Heart left ventricle (tissue), 16 donors: ENCODE data around the gene LCNL1. TPM values are rescaled to one million over a fixed set of nuclear protein-coding genes. Genes with fewer than 3 reads are reported as not detected.

Source experiments
- ATAC-seq, 4 donors: fragments of 200-7000 bp; cut with Tn5 transposase; one replicate each; pipeline ENCODE4 v1.9.1; 2020 to 2022; ENCODE audit warnings: moderate library complexity in 4 of 4, mild to moderate bottlenecking in 3 of 4, moderate number of reproducible peaks in 1 of 4
- DNase-seq, 5 donors: peaks; one replicate each; pipeline ENCODE4 v3.0.0-alpha.2; 2020
- H3K27ac ChIP-seq, 12 donors: fragments of 200-600 bp; sonication (generic) in 4 of 12; one replicate each; pipeline versions ENCODE4 v1.5.0 to v1.8.0; 2016 to 2022; ENCODE audit warnings: mild to moderate bottlenecking in 2 of 12
- H3K27me3 ChIP-seq, 9 donors: fragments of 200-600 bp; sonication (generic) in 2 of 9; one replicate each; pipeline versions ENCODE4 v1.5.1 to v1.8.0; 2016 to 2022; ENCODE audit warnings: mild to moderate bottlenecking in 3 of 9
- H3K36me3 ChIP-seq, 9 donors: fragments of 200-600 bp; sonication (generic) in 2 of 9; one replicate each; pipeline versions ENCODE4 v1.5.0 to v1.8.0; 2018 to 2022; ENCODE audit warnings: mild to moderate bottlenecking in 2 of 9
- H3K4me1 ChIP-seq, 12 donors: fragments of 200-600 bp; sonication (generic) in 4 of 12; one replicate each; pipeline versions ENCODE4 v1.5.0 to v1.8.0; 2016 to 2022; ENCODE audit warnings: mild to moderate bottlenecking in 3 of 12
- H3K4me3 ChIP-seq, 12 donors: fragments of 200-600 bp; sonication (generic) in 4 of 12; one replicate each; pipeline versions ENCODE4 v1.5.0 to v1.8.0; 2017 to 2022; ENCODE audit warnings: mild to moderate bottlenecking in 9 of 12, moderate library complexity in 4 of 12
- H3K9me3 ChIP-seq, 12 donors: fragments of 200-600 bp; sonication (generic) in 4 of 12; one replicate each; pipeline versions ENCODE4 v1.5.0 to v1.8.0; 2016 to 2022; ENCODE audit warnings: mild to moderate bottlenecking in 1 of 12
- CTCF ChIP-seq, 12 donors: fragments of 200-600 bp; sonication (generic) in 4 of 12; IDR thresholded peaks; one replicate each; pipeline versions ENCODE4 v1.5.0 to v1.8.0; 2018 to 2022; ENCODE audit warnings: antibody characterized with exemption in 12 of 12, mild to moderate bottlenecking in 5 of 12
- POLR2A ChIP-seq, 2 donors: fragments of 450-650 bp; IDR thresholded peaks; one replicate each; pipeline ENCODE4 v1.6.1; 2017; ENCODE audit warnings: antibody characterized with exemption in 2 of 2, mild to moderate bottlenecking in 2 of 2, moderate library complexity in 2 of 2
- WGBS, 4 donors: extraction: QIAGEN DNeasy Blood & Tissue Kit in 2 of 4; methylation state at CpG; one replicate each; pipeline versions ENCODE4 v1.1.5 to v1.1.7; 2013 to 2018; 5-methylcytosine and 5-hydroxymethylcytosine counted together
- intact Hi-C, 10 donors: fragments of 100-400 bp; cut with DNase I; formaldehyde crosslinking; loops; one replicate each; pipeline versions ENCODE4 v1.11.1 to v1.14.2; 2022
- polyA plus RNA-seq, 2 donors: library from polyadenylated mRNA; stranded (reverse); fragments of 200-250 nt; gene quantifications; one replicate each; pipeline ENCODE4 v1.2.3, GENCODE V29; 2013
- total RNA-seq, 9 donors: library from RNA; depleted of rRNA in 2 of 9; stranded (reverse); fragments of >200 nt in 2 of 9; fragmentation: NEBNext Ultra II Directional in 3 of 9; extraction: Animal tissue kit (Norgen Biotek cat#: 25700) in 3 of 9; gene quantifications; one replicate each; pipeline versions ENCODE4 v1.1.0 to v1.2.4, GENCODE V29; 2016 to 2023
- donor health status: ischemic (EF 13 %, LVEDD 7.1; RV severe dilation, severe dysfunction).
- donor health status: healthy with polysubstance abuse.
- donor health status: DM: no; HTN: yes; CAD: no.
- donor health status: DM: no; HTN: no; CAD: no.
- donor health status: ischemic (EF 25% LVEDD 6.9; RV normal size, moderate dysfunction).
- donor health status: ischemic (EF 25% LVEDD 5.7; RV mildly dilated, moderate dysfunction).
- donor health status: healthy.
- donor health status: DM: yes; HTN: yes; CAD: no.
- donor health status: ischemic (EF 35%, LVEDD 5.7; RV mildly dilated, moderate dysfunction).
- donor health status: nonischemic (EF 11% LVEDD 7.7; RV severe dilation, severe dysfunction).
- donor health status: DM: yes; HTN: yes; CAD: no.
- donor health status: PGD.
- donor health status: ischemic (EF 29% LVEDD 5.4; RV normal size, mild dysfunction).
- donor health status: nonischemic (EF 23%, LVEDD 6.1; RV moderate dilation, normal function).

LCNL1 gene
- total and polyA plus RNA-seq, 11 donors, result 0.14 to 14.9 (median 2.7) TPM

GRCh38 chr9:137034709-137035506 lies 52.1 kb downstream of the LCNL1 start:
- peak; percentile 79 to 93 (median 80) for DNase-seq
- intact Hi-C loops, result loop anchor here (1.0 to 10.0 kb wide), 11 partner anchors 86 to 248 kb away; partner anchors contain the start of genes C8G (in 3 of the 10), PHPT1 (in 3 of the 10), AJM1 (in 2 of the 10) and FBXW5 (in 1 of the 10)
- Histone ChIP-seq H3K27me3 (no peaks in the 10 kb centered on the region), H3K27ac (peak overlapping the region in 2 of 12 donors; percentile 38 to 68), H3K4me1 (peaks cover 0 to 52% (median 11%) of the 10 kb centered on the region in 12 donors), H3K9me3 (no peaks in the 10 kb centered on the region), H3K4me3 (peak overlapping the region in 2 of 12 donors; percentile 4 to 27), H3K36me3 (peaks cover 0 to 30% (median 20%) of the 10 kb centered on the region in 9 donors)
- 23 to 51% (median 35%) methylated on average over 11 to 24 of the region's 24 CpGs for WGBS, 4 donors
- peak; percentile 64 to 82 (median 76) for ATAC-seq
- TF ChIP-seq CTCF (IDR thresholded peaks at IDR 0.05), result peak; percentile 85 to 95 (median 90)
- peak in 1 of 2 donors; percentile 9 for TF ChIP-seq POLR2A (IDR thresholded peaks at IDR 0.05)

Other genes starting within 250 kb of the LCNL1 start
Only the 30 nearest of the 38 such genes appear.
- gene LCN15, start 218.5 kb upstream of the LCNL1 start, total RNA-seq, result 1 to 10 TPM in 3 of 9 donors, under 1 TPM in 2, not detected in 4; 0.64 to 2.8 (median 1.2) TPM
- 1 to 10 TPM in 1 of 2 donors, under 1 TPM in 1; 0.65 to 2.4 TPM for gene LCN15, start 218.5 kb upstream of the LCNL1 start, polyA plus RNA-seq
- 100 to 1,000 TPM in 1 of 9 donors, 10 to 100 TPM in 8; 45.6 to 122 (median 63.3) TPM for gene TMEM141, start 191.6 kb upstream of the LCNL1 start, total RNA-seq
- 100 to 1,000 TPM in 1 of 2 donors, 10 to 100 TPM in 1; 86.1 to 116 TPM for gene TMEM141, start 191.6 kb upstream of the LCNL1 start, polyA plus RNA-seq
- 1 to 10 TPM in 7 of 9 donors, under 1 TPM in 2; 0.64 to 3.8 (median 1.4) TPM for gene CCDC183, start 186.7 kb upstream of the LCNL1 start, total RNA-seq
- gene CCDC183, start 186.7 kb upstream of the LCNL1 start, polyA plus RNA-seq, result 1 to 10 TPM in 1 of 2 donors, under 1 TPM in 1; 0.32 to 4.7 TPM
- 10 to 100 TPM; 59.4 to 82.2 (median 71.6) TPM for gene RABL6, start 175.0 kb upstream of the LCNL1 start, total RNA-seq
- 10 to 100 TPM; 63.5 to 90.8 TPM for gene RABL6, start 175.0 kb upstream of the LCNL1 start, polyA plus RNA-seq
- 1 to 10 TPM; 2.6 to 7.0 (median 6.2) TPM for gene AJM1, start 140.5 kb upstream of the LCNL1 start, total RNA-seq
- gene AJM1, start 140.5 kb upstream of the LCNL1 start, polyA plus RNA-seq, result 1 to 10 TPM; 2.8 to 5.5 TPM
- gene PHPT1, start 133.6 kb upstream of the LCNL1 start, total RNA-seq, result 100 to 1,000 TPM; 230 to 386 (median 266) TPM
- 100 to 1,000 TPM; 225 to 717 TPM for gene PHPT1, start 133.6 kb upstream of the LCNL1 start, polyA plus RNA-seq
- 1 to 10 TPM; 2.9 to 8.3 (median 6.1) TPM for gene MAMDC4, start 130.6 kb upstream of the LCNL1 start, total RNA-seq
- gene MAMDC4, start 130.6 kb upstream of the LCNL1 start, polyA plus RNA-seq, result 10 to 100 TPM in 1 of 2 donors, 1 to 10 TPM in 1; 4.5 to 14.9 TPM
- 100 to 1,000 TPM; 289 to 467 (median 341) TPM for gene EDF1, start 116.7 kb upstream of the LCNL1 start, total RNA-seq
- 100 to 1,000 TPM; 454 to 605 TPM for gene EDF1, start 116.7 kb upstream of the LCNL1 start, polyA plus RNA-seq
- 10 to 100 TPM in 3 of 9 donors, 1 to 10 TPM in 6; 6.3 to 14.7 (median 9.1) TPM for gene TRAF2, start 96.5 kb upstream of the LCNL1 start, total RNA-seq
- 10 to 100 TPM; 10.6 to 28.3 TPM for gene TRAF2, start 96.5 kb upstream of the LCNL1 start, polyA plus RNA-seq
- 100 to 1,000 TPM; 110 to 388 (median 147) TPM for gene FBXW5, start 38.3 kb upstream of the LCNL1 start, total RNA-seq
- gene FBXW5, start 38.3 kb upstream of the LCNL1 start, polyA plus RNA-seq, result 100 to 1,000 TPM; 189 to 206 TPM
- gene C8G, start 37.8 kb upstream of the LCNL1 start, total RNA-seq, result 1 to 10 TPM in 7 of 9 donors, not detected in 2; 1.2 to 3.7 (median 1.5) TPM
- 1 to 10 TPM; 1.0 to 3.1 TPM for gene C8G, start 37.8 kb upstream of the LCNL1 start, polyA plus RNA-seq
- 10 to 100 TPM in 2 of 9 donors, 1 to 10 TPM in 7; 1.9 to 23.7 (median 6.4) TPM for gene LCN12, start 30.7 kb upstream of the LCNL1 start, total RNA-seq
- 1 to 10 TPM in 1 of 2 donors, under 1 TPM in 1; 0.46 to 3.9 TPM for gene LCN12, start 30.7 kb upstream of the LCNL1 start, polyA plus RNA-seq
- gene PTGDS, start 5.5 kb upstream of the LCNL1 start, total RNA-seq, result 1,000 to 10,000 TPM; 1,152 to 4,769 (median 3,109) TPM
- gene PTGDS, start 5.5 kb upstream of the LCNL1 start, polyA plus RNA-seq, result 1,000 to 10,000 TPM; 2,982 to 5,295 TPM
- 10 to 100 TPM; 15.0 to 35.3 (median 19.4) TPM for gene PAXX, start 9.4 kb downstream of the LCNL1 start, total RNA-seq
- gene PAXX, start 9.4 kb downstream of the LCNL1 start, polyA plus RNA-seq, result 10 to 100 TPM; 31.2 to 57.3 TPM
- 10 to 100 TPM in 1 of 9 donors, 1 to 10 TPM in 8; 1.5 to 16.7 (median 5.0) TPM for gene CLIC3, start 13.6 kb downstream of the LCNL1 start, total RNA-seq
- 10 to 100 TPM in 1 of 2 donors, 1 to 10 TPM in 1; 3.9 to 11.3 TPM for gene CLIC3, start 13.6 kb downstream of the LCNL1 start, polyA plus RNA-seq
- gene ABCA2, start 45.2 kb downstream of the LCNL1 start, total RNA-seq, result 10 to 100 TPM; 19.1 to 44.3 (median 33.4) TPM
- gene ABCA2, start 45.2 kb downstream of the LCNL1 start, polyA plus RNA-seq, result 10 to 100 TPM; 13.1 to 30.6 TPM
- under 1 TPM in 2 of 9 donors, not detected in 7; 0.15 to 0.48 TPM for gene FUT7, start 49.1 kb downstream of the LCNL1 start, total RNA-seq
- under 1 TPM in 1 of 2 donors, not detected in 1; 0.17 TPM for gene FUT7, start 49.1 kb downstream of the LCNL1 start, polyA plus RNA-seq
- gene NPDC1, start 63.2 kb downstream of the LCNL1 start, total RNA-seq, result 100 to 1,000 TPM in 1 of 9 donors, 10 to 100 TPM in 8; 45.1 to 114 (median 55.1) TPM
- gene NPDC1, start 63.2 kb downstream of the LCNL1 start, polyA plus RNA-seq, result 10 to 100 TPM; 38.4 to 71.7 TPM
- 1 to 10 TPM in 8 of 9 donors, under 1 TPM in 1; 0.85 to 2.9 (median 1.2) TPM for gene ENTPD2, start 71.1 kb downstream of the LCNL1 start, total RNA-seq
- 1 to 10 TPM in 1 of 2 donors, under 1 TPM in 1; 0.50 to 1.2 TPM for gene ENTPD2, start 71.1 kb downstream of the LCNL1 start, polyA plus RNA-seq
- 1 to 10 TPM in 1 of 9 donors, under 1 TPM in 8; 0.09 to 2.0 (median 0.20) TPM for gene SAPCD2, start 87.6 kb downstream of the LCNL1 start, total RNA-seq
- under 1 TPM; 0.15 to 0.22 TPM for gene SAPCD2, start 87.6 kb downstream of the LCNL1 start, polyA plus RNA-seq
- 10 to 100 TPM in 4 of 9 donors, 1 to 10 TPM in 5; 5.9 to 15.1 (median 9.4) TPM for gene UAP1L1, start 94.5 kb downstream of the LCNL1 start, total RNA-seq
- 10 to 100 TPM in 1 of 2 donors, 1 to 10 TPM in 1; 3.9 to 12.4 TPM for gene UAP1L1, start 94.5 kb downstream of the LCNL1 start, polyA plus RNA-seq
- gene MAN1B1, start 104.0 kb downstream of the LCNL1 start, total RNA-seq, result 10 to 100 TPM; 17.6 to 40.6 (median 21.7) TPM
- gene MAN1B1, start 104.0 kb downstream of the LCNL1 start, polyA plus RNA-seq, result 10 to 100 TPM; 26.7 to 29.5 TPM
- gene DPP7, start 131.7 kb downstream of the LCNL1 start, total RNA-seq, result 100 to 1,000 TPM in 8 of 9 donors, 10 to 100 TPM in 1; 96.6 to 137 (median 119) TPM
- gene DPP7, start 131.7 kb downstream of the LCNL1 start, polyA plus RNA-seq, result 100 to 1,000 TPM; 112 to 260 TPM
- not detected for gene GRIN1, start 156.2 kb downstream of the LCNL1 start, total RNA-seq
- gene GRIN1, start 156.2 kb downstream of the LCNL1 start, polyA plus RNA-seq, result under 1 TPM in 1 of 2 donors, not detected in 1; 0.10 TPM
- gene LRRC26, start 187.1 kb downstream of the LCNL1 start, total RNA-seq, result not detected
- not detected for gene LRRC26, start 187.1 kb downstream of the LCNL1 start, polyA plus RNA-seq
- gene TMEM210, start 189.1 kb downstream of the LCNL1 start, total RNA-seq, result not detected
- gene TMEM210, start 189.1 kb downstream of the LCNL1 start, polyA plus RNA-seq, result not detected
- gene ANAPC2, start 205.6 kb downstream of the LCNL1 start, total RNA-seq, result 10 to 100 TPM; 14.3 to 35.9 (median 28.9) TPM
- gene ANAPC2, start 205.6 kb downstream of the LCNL1 start, polyA plus RNA-seq, result 10 to 100 TPM; 26.6 to 33.4 TPM
- 100 to 1,000 TPM in 2 of 9 donors, 10 to 100 TPM in 7; 46.0 to 123 (median 59.9) TPM for gene SSNA1, start 205.7 kb downstream of the LCNL1 start, total RNA-seq
- gene SSNA1, start 205.7 kb downstream of the LCNL1 start, polyA plus RNA-seq, result 100 to 1,000 TPM; 120 to 161 TPM
- gene TPRN, start 217.7 kb downstream of the LCNL1 start, total RNA-seq, result 10 to 100 TPM; 11.5 to 18.0 (median 16.6) TPM
- gene TPRN, start 217.7 kb downstream of the LCNL1 start, polyA plus RNA-seq, result 10 to 100 TPM; 12.5 to 16.7 TPM
- gene TMEM203, start 222.7 kb downstream of the LCNL1 start, total RNA-seq, result 10 to 100 TPM; 30.8 to 43.7 (median 39.9) TPM
- gene TMEM203, start 222.7 kb downstream of the LCNL1 start, polyA plus RNA-seq, result 10 to 100 TPM; 49.8 to 52.0 TPM